ENCODE measurements around the gene HSPA8. TPM values are rescaled to one million over a fixed set of nuclear protein-coding genes. Genes with fewer than 3 reads are reported as not detected.
"Not testable (repeated sequence)": the region's sequence is repeated elsewhere in the genome, so short reads cannot be mapped to it uniquely, and the experiment has no call there.

The HSPA8 gene
- total RNA-seq, 1 donor from 2014 or later = 1,349 TPM

DNA sequence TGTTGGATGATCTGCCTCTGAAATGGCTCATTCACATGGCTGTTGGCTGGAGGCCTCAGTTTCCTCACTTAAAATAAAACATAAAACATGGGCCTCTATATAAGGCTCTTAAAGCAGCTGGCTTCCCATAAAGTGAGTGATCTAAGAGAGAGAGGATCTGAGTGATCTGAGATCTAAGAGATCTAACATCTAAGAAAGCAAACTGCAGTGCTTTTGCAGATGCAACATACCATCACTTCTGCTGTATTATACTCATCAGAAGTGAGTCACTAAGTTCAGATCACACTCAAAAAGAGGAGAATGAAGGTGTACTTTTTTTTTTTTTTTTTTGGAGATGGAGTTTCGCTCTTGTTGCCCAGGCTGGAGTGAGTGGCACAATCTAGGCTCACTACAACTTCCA is 18.1 kb upstream of the HSPA8 start:
- intact Hi-C loops (cut with DNase I) = no loop called here
- DNase-seq (ENCODE audit: missing footprints) (no peak), ATAC-seq (no peak)

DNA sequence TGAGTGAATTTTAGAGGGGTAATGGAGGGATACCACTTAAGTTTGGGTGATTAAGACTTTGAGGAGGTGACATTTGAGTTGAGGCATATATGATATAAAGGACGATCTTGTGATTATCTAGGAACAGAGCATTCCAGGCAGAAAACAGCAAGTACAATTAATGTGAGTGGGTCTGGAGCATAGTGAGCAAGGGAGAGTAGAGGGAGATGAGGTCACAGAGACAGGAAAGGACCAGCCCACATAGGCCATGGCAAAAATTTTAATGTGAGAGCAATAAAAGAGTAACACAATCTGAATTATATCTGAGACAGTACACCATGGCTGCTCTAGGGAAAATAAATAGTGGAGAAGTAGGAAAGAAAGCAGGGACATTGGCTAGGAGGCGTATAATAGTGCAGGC is 14.5 kb upstream of the HSPA8 start:
- ATAC-seq = no peak
- no peak for DNase-seq (ENCODE audit: missing footprints)
- intact Hi-C loops (cut with DNase I) = no loop called here

DNA sequence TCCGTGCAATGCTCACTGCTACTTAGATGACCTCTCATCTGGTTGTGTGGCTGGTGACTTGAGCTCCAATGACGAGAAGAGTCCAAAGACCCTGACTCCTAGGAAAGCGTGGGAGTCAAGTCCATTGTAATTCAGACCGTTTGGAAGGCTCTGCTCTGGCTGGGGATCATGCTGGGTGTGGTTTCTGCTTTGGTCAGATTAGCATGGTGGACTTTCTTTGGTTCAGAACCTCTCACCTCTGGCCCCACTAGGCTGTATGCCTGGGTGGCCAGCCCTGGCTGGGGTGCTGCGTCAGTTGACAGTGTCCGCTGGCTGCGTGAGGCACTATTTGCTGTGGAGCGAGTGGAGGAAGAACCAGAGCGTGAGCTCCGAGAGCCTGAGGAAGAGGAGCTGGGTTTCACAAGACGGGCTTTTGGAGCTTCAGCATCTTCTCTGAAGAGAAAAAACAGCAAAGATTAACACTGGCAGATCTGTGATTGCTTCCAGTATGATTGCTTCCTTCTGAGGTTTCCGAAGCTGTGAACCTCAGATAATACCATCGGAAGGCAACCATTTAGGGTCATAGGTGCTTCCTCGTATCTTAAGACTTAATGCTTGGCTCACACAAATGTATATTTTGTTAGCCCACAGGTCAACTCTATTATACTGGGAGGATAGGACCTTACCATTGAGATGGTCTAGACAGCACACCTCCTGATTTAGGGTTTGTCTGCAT is 11.6 kb upstream of the HSPA8 start:
- ATAC-seq (no peak), DNase-seq (ENCODE audit: missing footprints) (no peak)
- intact Hi-C loops (cut with DNase I) = no loop called here

DNA sequence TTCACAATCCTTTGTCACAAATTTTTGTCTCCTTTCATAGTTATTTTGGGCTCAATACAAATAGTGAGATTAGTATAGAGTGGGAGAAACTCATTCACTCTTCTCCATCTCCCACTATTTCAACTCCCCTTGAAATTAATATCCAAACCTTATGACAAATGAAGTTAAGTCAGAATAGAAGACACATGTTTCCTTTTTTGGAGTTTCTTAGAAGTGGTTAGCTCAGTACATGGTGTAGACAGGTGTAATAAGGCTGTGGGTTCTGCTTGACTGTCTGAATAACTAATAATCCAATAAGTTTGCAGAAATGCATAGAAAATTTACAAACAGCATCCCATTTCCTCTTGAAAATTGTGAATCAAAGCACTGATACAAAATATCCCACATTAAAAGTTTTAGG is 10.8 kb upstream of the HSPA8 start:
- DNase-seq (ENCODE audit: missing footprints) (no peak), ATAC-seq (no peak)
- intact Hi-C loops (cut with DNase I) = no loop called here

DNA sequence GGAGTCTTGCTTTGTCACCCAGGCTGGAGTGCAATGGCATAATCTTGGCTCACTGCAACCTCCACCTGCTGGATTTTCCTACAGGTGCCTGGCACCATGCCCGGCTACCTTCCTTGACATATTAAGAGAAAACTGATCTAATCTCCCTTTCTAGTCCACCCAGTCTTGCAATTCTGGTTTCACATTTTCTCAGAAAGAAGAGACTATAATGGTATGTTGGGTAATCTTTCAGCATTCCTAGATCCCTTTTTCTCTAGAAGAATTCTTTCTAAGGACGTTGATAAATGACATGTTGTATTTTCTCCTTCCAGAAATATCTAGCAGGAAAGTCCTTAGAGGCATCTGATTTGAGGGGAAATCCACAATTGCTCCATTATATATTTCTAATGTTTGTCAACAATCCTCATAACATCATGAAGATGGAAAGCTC is 10.4 kb upstream of the HSPA8 start:
- intact Hi-C loops (cut with DNase I) = no loop called here
- ATAC-seq = no peak
- DNase-seq (ENCODE audit: missing footprints) = no peak

DNA sequence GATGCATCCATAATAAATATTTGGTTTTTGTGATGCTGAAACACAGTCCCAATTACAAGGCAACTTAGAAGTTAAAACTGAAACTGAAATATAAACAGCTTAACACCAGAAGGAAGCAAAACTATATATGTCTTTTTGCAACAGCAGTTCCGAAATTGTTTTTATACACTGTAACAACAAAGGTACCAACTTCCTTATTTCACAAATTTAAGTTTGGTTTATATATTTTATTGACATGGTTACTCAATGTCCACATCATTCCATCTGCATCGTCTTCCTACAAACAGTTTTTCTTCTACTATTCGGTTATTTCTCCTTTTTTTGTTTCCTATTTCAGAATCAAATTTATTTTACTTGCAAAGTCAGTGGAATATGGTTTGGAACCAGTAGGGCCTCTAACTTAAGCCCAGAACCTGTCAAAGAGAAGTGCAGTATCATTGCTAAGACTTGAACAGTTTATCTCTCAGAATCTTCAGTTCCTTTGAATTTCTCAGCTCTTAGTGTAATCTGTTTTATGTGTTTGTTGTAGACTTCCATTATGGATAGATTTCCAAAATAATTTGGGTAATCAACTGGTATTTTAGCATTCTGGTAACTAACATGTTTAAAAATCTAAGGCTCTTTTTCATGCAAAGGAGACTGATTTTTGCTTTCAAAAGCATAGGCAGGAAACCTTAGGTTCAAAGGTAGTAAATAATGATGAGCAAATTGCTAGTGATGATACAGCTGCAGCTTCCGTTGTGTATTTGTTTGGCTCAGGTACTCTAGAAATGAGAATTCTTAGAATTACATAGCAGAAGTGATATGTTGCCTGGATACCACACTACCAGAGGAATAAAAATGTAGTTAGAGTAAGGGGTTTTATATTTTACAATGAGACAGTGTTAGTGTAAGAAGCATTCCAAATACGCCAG is 8.2 kb upstream of the HSPA8 start:
- ATAC-seq (no peak), DNase-seq (ENCODE audit: missing footprints) (no peak)
- intact Hi-C loops (cut with DNase I) = no loop called here

DNA sequence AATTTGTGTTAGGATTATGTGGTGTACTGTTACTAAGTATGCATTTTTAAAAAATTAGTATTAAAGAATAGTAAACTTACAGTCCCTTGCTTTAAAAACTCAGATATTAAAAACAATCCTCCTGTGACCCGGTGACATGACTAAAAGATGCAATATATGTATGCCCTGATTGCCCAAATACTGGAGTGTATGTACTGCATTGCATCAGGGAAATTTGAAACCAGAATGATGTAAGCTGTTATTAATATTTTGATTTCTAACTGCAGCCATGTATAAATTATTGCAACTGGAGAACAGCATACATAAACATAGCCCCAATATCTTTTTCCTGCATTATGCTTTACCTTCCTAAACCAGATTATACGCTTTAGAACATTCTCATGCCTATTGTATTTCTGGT is 3.7 kb upstream of the HSPA8 start:
- intact Hi-C loops (cut with DNase I) = no loop called here
- ATAC-seq = no peak
- no peak for DNase-seq (ENCODE audit: missing footprints)

DNA sequence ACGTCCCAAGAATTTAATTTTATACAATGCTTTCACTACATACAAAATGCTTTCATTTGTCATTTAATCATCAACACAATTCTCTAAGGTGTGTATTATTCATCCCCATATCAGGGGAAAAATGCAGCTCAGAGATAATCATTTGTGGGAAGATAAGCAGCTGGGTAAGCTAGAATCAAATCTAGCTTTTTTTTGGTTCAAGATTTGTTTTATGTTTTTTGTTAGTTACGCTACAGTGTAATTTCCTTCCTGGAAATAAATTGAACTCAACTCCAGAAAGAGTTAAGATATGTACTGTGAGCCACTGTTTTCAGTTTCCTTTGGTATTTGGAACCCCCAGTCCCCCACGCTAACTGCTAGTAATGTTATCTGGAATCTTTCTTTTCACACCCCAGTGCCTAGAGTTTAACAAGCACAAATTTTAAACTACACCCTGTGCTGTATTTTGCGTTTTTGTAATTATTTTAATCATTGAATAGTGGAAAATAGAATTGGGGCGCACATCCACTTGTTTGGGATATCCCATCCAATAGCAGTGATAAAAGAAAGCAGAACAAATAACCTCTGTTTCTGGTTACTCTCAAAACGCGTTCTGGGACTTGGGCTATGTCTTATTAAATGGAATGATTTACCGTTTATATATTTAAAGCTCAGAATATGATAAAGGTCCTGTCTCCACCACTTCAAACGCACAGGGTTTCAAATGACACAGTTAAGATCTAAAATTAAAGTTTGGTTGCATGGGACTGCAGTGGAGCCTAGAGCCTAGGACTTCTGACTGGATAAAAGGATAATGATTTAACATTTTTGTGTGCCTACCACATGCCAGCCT is 2.1 kb upstream of the HSPA8 start:
- intact Hi-C loops (cut with DNase I) = loop anchor here (5.0 kb wide), 1 partner anchor 38 kb away; no protein-coding TSS in a partner anchor
- ATAC-seq (no peak), DNase-seq (ENCODE audit: missing footprints) (no peak)

DNA sequence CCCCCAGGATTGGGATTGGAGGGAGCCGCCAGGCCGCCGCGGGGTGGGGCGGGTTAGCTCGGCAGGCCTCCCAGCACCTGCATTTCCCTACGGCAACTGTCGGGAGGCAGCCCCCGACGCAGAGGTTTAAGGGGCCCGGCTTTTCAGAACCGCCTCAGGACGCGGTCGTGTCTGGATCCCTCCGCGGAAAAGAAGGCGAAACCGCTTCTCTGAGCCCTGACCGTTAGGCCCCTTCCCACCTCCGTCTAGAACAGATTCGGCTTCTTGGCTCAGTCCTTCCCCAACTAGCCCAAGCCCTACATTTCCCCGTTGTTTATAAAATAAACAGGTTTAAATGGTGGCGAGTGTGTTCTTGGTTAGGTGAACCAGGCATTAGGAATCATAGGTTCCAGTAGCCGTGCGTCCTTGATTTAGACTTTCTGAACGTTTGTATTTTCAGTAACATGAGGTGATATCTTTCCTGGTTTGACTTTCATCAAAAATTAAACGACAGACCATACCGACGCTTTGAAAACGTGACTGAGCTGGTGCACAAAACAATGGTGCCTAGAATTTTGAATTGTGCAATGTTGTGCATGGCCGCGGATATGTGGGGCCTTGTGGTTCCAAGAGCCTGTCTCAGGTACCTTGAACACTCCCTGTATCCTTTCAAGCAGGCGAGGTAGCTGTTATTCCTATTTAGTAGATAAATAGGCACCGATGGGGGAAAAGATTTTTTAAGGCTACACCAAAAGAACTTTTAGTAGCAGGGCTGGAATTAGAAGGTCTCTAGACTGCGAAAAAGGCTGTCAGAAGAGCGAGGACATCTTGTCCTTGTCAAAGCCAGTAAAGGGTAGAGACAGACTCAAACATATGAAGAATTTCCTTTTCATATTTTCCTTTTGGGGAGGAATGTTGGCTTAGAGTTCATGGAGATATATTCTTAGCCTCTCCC is 1.2 kb upstream of the HSPA8 start:
- intact Hi-C loops (cut with DNase I) = loop anchor here (1.0 to 5.0 kb wide), 2 partner anchors 20 to 39 kb away; no protein-coding TSS in a partner anchor
- ATAC-seq = peak; percentile 23
- peak; percentile 83 for DNase-seq (ENCODE audit: missing footprints)

DNA sequence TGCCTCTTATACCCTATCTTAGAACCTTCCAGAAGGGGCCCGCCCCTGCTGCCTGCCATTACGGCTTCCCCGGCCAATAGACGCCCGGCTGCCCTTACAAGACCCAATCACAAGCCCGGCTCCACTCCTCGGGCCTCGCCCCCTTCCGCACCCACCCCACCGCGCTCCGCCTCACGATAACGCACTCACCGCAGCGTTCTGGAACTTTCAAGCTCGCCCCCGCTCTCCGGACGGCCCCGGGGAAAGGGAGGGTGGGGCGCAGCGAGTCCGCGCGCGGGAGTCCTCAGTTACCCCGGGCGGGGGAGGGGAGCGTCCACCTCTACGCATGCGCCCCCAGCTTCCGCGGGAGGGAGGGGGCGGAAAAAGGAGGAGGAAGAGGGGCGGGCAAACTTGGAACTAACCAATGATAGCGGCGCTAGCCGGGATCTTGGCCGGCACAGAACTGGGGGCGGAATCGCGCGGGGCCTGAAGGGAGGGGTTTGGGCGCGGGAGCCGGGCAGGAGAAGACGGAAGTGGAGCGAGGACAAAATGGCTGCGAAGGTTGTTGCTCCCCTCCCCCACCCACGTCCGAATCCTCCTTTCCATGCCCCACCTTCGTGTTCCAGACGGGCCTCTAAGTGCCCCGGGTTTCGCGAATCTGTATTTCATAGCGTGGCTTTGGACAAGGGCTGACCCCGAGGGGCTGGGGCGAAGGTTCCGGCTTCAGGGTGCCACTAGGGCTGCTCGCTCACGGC is 389 bp upstream of the HSPA8 start:
- DNase-seq (ENCODE audit: missing footprints) (peak; percentile 100), ATAC-seq (peak; percentile 94)
- intact Hi-C loops (cut with DNase I) = loop anchor here (1.0 to 5.0 kb wide), 2 partner anchors 21 to 40 kb away; no protein-coding TSS in a partner anchor

DNA sequence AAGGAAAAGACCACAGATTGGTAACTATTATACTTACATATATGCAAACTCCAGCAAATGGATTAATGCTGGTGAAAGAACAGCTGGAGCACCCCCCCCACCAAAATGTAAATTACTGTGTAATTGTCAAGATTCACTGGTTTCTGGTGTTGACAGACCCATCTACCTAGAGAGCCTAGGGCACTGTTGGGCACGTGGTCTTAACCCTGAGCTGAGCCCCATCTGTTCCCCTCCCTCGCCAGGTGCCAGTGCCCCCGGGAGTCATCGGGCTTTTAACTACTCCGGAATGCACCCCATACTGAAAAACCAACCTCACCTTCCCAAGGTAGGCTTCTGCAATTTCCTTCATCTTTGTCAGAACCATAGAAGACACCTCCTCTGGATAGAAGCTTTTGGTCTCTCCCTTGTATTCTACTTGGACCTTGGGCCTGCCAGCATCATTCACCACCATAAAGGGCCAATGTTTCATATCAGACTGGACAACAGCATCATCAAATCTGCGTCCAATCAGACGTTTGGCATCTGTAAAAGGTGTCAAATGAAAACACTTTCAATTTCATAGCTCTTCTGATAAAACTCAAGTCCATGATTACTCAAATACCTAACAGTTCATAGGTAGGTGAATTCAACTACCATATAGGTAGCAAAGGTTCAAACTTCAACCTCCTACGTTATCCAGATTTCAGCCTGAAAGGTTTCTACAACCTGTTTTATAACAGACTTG is 1.5 kb downstream of the HSPA8 start:
- intact Hi-C loops (cut with DNase I) = loop anchor here (5.0 kb wide), 1 partner anchor 42 kb away; no protein-coding TSS in a partner anchor
- ATAC-seq (no peak), DNase-seq (ENCODE audit: missing footprints) (no peak)

DNA sequence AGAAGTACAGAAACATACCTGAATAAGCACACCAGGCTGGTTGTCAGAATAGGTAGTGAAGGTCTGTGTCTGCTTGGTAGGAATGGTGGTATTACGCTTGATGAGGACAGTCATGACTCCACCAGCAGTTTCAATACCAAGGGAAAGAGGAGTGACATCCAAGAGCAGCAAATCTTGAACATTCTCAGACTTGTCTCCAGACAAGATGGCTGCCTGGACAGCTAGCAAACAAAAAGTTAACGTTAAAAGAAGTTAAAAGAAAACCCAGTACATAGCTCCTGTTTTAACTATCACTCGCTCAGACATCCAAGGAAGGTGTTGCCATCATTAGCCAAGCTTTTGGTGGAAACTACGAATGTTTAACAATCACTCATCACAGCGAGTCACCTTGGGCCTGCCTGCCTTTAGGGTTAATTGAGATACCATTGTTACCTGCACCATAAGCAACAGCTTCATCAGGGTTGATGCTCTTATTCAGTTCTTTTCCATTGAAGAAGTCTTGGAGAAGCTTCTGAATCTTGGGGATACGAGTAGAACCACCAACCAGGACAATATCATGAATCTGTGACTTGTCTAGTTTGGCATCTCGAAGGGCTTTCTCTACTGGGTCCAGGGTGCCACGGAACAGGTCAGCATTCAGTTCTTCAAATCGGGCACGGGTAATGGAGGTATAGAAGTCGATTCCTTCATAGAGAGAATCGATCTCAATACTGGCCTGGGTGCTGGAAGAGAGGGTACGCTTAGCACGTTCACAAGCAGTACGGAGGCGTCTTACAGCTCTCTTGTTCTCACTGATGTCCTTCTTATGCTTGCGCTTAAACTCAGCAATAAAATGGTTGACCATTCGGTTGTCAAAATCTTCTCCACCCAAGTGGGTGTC is 2.7 kb downstream of the HSPA8 start:
- intact Hi-C loops (cut with DNase I); DNase-seq (ENCODE audit: missing footprints); ATAC-seq: not testable (repeated sequence)

DNA sequence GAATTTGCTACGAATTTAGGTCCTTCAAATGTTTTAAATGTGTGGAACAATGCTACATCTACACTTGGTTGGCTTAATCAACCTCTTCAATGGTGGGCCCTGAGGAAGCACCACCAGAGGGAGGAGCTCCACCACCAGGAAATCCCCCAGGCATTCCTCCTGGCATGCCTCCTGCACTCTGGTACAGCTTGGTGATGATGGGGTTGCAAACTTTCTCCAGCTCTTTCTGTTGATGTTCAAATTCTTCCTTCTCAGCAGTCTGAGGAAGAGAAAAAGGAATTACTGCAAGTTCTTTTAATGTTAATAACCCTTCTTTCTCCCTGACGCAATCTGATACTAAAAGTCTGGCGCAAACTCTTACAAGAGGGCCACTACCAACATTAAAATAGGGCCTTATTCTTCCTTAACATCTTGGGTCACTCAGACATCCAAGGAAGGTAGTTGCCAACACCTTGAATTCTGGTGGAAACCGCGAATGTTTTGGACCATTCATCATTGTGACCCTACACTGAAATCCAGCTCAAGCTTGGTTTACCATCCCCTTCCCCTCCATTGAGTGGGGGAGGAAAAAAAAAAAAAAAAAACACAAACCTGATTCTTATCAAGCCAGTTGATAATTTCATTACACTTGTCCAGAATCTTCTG is 4.2 kb downstream of the HSPA8 start:
- ATAC-seq (no peak), DNase-seq (ENCODE audit: missing footprints) (no peak)
- intact Hi-C loops (cut with DNase I) = no loop called here

DNA sequence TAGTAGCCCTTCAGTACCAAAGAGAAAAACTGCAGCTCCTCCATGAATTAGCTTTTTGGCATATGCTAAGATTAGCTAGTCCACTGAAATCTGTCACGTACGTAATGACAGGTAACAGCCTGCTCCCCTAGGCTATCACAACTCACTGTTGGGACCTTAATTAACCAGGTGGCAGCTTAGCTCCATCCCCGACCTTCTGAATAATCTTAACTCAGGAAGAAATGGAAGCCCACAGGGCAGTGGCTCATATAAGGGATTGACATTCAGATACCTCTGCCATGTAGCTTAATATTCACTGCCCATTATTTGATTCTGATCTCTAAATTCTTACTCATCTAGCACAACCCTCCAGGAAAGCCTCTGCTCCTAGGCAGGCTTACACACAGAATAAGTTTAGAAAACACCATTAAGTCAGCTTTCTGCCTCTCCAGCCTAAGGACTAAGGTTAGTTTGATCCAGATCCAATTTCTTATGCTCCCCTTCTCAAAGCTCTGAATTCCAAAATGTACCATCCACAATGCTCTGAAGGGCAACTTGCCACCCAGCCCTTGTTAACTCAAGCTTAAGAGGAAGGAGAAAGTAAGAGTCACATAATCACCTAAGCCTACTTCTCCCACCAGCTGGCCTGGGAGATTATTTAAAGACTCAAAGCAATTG is 5.0 kb downstream of the HSPA8 start:
- ATAC-seq (no peak), DNase-seq (ENCODE audit: missing footprints) (no peak)
- intact Hi-C loops (cut with DNase I) = no loop called here
